AG09319 (cell line): Measurements from ENCODE around the gene RAB8B.

Experiments used
- DNase-seq: peaks from one replicate; pipeline ENCODE4 v3.0.0-alpha.2; 2010; ENCODE audit warnings: low read depth; ENCODE audit errors: extremely low read depth
- CTCF ChIP-seq: IDR thresholded peaks from 2 replicates; pipeline ENCODE4 v1.5.1; 2011; ENCODE audit warnings: low read depth, mild to moderate bottlenecking, inconsistent platforms, low read length, moderate library complexity

RAB8B gene

GRCh38 chr15:63276342-63277037 is 87.1 kb downstream of the RAB8B start:
- no peak for TF ChIP-seq CTCF
- no peak for DNase-seq

- DNase-seq, result no peak
- TF ChIP-seq CTCF, result no peak
These were observed 87.9 kb downstream of the RAB8B start, which contains the start of gene APH1B for GRCh38 chr15:63277038-63277892. Gene APH1B, plus strand, starts transcription at chr15:63277605. Its CDS starts 19 bp downstream, at chr15:63277624.

- TF ChIP-seq CTCF, result no peak
These were observed 88.6 kb downstream of the RAB8B start for GRCh38 chr15:63277893-63278456.

GRCh38 chr15:63283126-63283525 is 93.7 kb downstream of the RAB8B start:
- TF ChIP-seq CTCF, result no peak
- no peak for DNase-seq

More at GRCh38 chr15:63277893-63278456, 88.6 kb downstream of the RAB8B start:
- no peak for DNase-seq

- no peak for DNase-seq
- no peak for TF ChIP-seq CTCF
These were observed 94.9 kb downstream of the RAB8B start for GRCh38 chr15:63284335-63284734.

GRCh38 chr15:63287109-63287508 is 97.7 kb downstream of the RAB8B start:
- DNase-seq, result no peak
- no peak for TF ChIP-seq CTCF

GRCh38 chr15:63288342-63288741 is 98.9 kb downstream of the RAB8B start:
- TF ChIP-seq CTCF, result no peak; the same call in 1 of the 2 replicates
- no peak for DNase-seq
